Nucleus accumbens (tissue), 56 donors: ENCODE results near the gene MCCD1.
"Not testable (repeated sequence)": the region's sequence is repeated elsewhere in the genome, so short reads cannot be mapped to it uniquely, and the experiment has no call there.

Source experiments
- DNase-seq, 56 donors: peaks; one replicate each; lab custom pipeline; 2025; lab: John Stamatoyannopoulos, UW

The MCCD1 gene

GRCh38 chr6:31528821-31529328 is at the start of gene MCCD1:
Gene MCCD1, plus strand, starts transcription at chr6:31528962. Its CDS starts 53 bp downstream, at chr6:31529015.
- no peak for DNase-seq

- DNase-seq = no peak
These were observed 49.4 kb upstream of the MCCD1 start for GRCh38 chr6:31479151-31479932.

- no peak for DNase-seq
These were observed 48.7 kb upstream of the MCCD1 start for GRCh38 chr6:31479933-31480535.

GRCh38 chr6:31480574-31480973 is 48.2 kb upstream of the MCCD1 start:
- DNase-seq = no peak

- no peak for DNase-seq
These were observed 45.4 kb upstream of the MCCD1 start for GRCh38 chr6:31483392-31483791.

GRCh38 chr6:31485055-31485454 is 43.7 kb upstream of the MCCD1 start:
- DNase-seq = no peak

- not testable (repeated sequence) for DNase-seq
These were observed 42.5 kb upstream of the MCCD1 start for GRCh38 chr6:31486065-31486837.

GRCh38 chr6:31487674-31488073 is 41.1 kb upstream of the MCCD1 start:
- DNase-seq = not testable (repeated sequence)

GRCh38 chr6:31489086-31489485 is 39.7 kb upstream of the MCCD1 start:
- no peak for DNase-seq

- no peak for DNase-seq
These were observed 38.5 kb upstream of the MCCD1 start for GRCh38 chr6:31490115-31490873.

GRCh38 chr6:31493550-31493874 is 35.2 kb upstream of the MCCD1 start:
- not testable (repeated sequence) for DNase-seq

GRCh38 chr6:31493875-31494694 is 34.7 kb upstream of the MCCD1 start:
- DNase-seq = peak in 33 of 56 donors; percentile 4 to 61 (median 19)

GRCh38 chr6:31495580-31495979 is 33.2 kb upstream of the MCCD1 start:
- DNase-seq = no peak

- DNase-seq = peak in 1 of 56 donors; percentile 4
These were observed 31.9 kb upstream of the MCCD1 start for GRCh38 chr6:31496826-31497225.

- DNase-seq = peak in 27 of 56 donors; percentile 4 to 70 (median 24)
These were observed 31.0 kb upstream of the MCCD1 start, which contains the start of gene MICB for GRCh38 chr6:31497531-31498476. Gene MICB, plus strand, starts transcription at chr6:31498145. Its CDS starts 49 bp downstream, at chr6:31498194.

GRCh38 chr6:31498748-31499147 is 30.0 kb upstream of the MCCD1 start:
- no peak for DNase-seq

- DNase-seq = not testable (repeated sequence)
These were observed 29.1 kb upstream of the MCCD1 start for GRCh38 chr6:31499648-31500047.

- no peak for DNase-seq
These were observed 26.2 kb upstream of the MCCD1 start for GRCh38 chr6:31502586-31502985.
